ENCODE results near the gene SAP130. TPM values are rescaled to one million over a fixed set of nuclear protein-coding genes. Genes with fewer than 3 reads are reported as not detected.

The SAP130 gene
- total RNA-seq, 2 experiments from 2014 or later: 36.6 to 37.5 TPM

GRCh38 chr2:128012698-128013097 lies 15.2 kb downstream of the SAP130 start:
- H3K4me3 Mint-ChIP-seq: no peak overlapping the region

GRCh38 chr2:128008074-128008672 lies 19.7 kb downstream of the SAP130 start:
- ChIA-PET CTCF (interaction anchor here (0.7 kb wide), 1 partner anchor 40 kb away, joined by 3 read pairs; no protein-coding TSS in a partner anchor), POLR2A (no interaction called here)
- H3K27me3 Mint-ChIP-seq: no peaks in the 10 kb centered on the region
- H3K4me3 Mint-ChIP-seq: no peak overlapping the region
- DNase-seq: no peak
- no peak overlapping the region for H3K27ac Mint-ChIP-seq
- no peaks in the 10 kb centered on the region for H3K4me1 Mint-ChIP-seq
- peaks cover 68% of the 10 kb centered on the region for H3K36me3 Mint-ChIP-seq (ENCODE audit: low read depth)
- H3K9me3 Mint-ChIP-seq: no peaks in the 10 kb centered on the region

More at GRCh38 chr2:128012698-128013097, 15.2 kb downstream of the SAP130 start:
- POLR2A ChIA-PET: no interaction called here
- H3K9me3 Mint-ChIP-seq: no peaks in the 10 kb centered on the region
- H3K27me3 Mint-ChIP-seq: no peaks in the 10 kb centered on the region
- no peaks in the 10 kb centered on the region for H3K4me1 Mint-ChIP-seq
- CTCF ChIA-PET: interaction anchor here (0.9 kb wide), 1 partner anchor 10 kb away, joined by 3 read pairs; no protein-coding TSS in a partner anchor
- H3K27ac Mint-ChIP-seq: no peak overlapping the region
- no peak for DNase-seq
- peaks cover 76% of the 10 kb centered on the region for H3K36me3 Mint-ChIP-seq (ENCODE audit: low read depth)

GRCh38 chr2:128004509-128004908 lies 23.4 kb downstream of the SAP130 start:
- Mint-ChIP-seq H3K4me3 (no peak overlapping the region), H3K36me3 (ENCODE audit: low read depth) (peaks cover 62% of the 10 kb centered on the region), H3K27ac (no peak overlapping the region), H3K9me3 (no peaks in the 10 kb centered on the region), H3K27me3 (no peaks in the 10 kb centered on the region), H3K4me1 (no peaks in the 10 kb centered on the region)
- POLR2A ChIA-PET: interaction anchor here (0.8 kb wide), 1 partner anchor 60 kb away, joined by 3 read pairs; no protein-coding TSS in a partner anchor
- no peak for DNase-seq
- CTCF ChIA-PET: no interaction called here

GRCh38 chr2:128003463-128003862 lies 24.4 kb downstream of the SAP130 start:
- peaks cover 60% of the 10 kb centered on the region for H3K36me3 Mint-ChIP-seq (ENCODE audit: low read depth)
- no peaks in the 10 kb centered on the region for H3K9me3 Mint-ChIP-seq
- POLR2A ChIA-PET: interaction anchor here (0.9 kb wide), 1 partner anchor 15 kb away, joined by 3 read pairs; no protein-coding TSS in a partner anchor
- CTCF ChIA-PET: interaction anchor here (0.7 kb wide), 1 partner anchor 332 kb away, joined by 3 read pairs; no protein-coding TSS in a partner anchor
- H3K4me3 Mint-ChIP-seq: no peak overlapping the region
- no peaks in the 10 kb centered on the region for H3K27me3 Mint-ChIP-seq
- H3K27ac Mint-ChIP-seq: no peak overlapping the region
- no peak for DNase-seq
- H3K4me1 Mint-ChIP-seq: no peaks in the 10 kb centered on the region

GRCh38 chr2:127996160-127996559 lies 31.7 kb downstream of the SAP130 start:
- no peak overlapping the region for H3K4me3 Mint-ChIP-seq
- no peaks in the 10 kb centered on the region for H3K9me3 Mint-ChIP-seq
- peaks cover 59% of the 10 kb centered on the region for H3K36me3 Mint-ChIP-seq (ENCODE audit: low read depth)
- POLR2A ChIA-PET: no interaction called here
- H3K27me3 Mint-ChIP-seq: no peaks in the 10 kb centered on the region
- H3K27ac Mint-ChIP-seq: no peak overlapping the region
- CTCF ChIA-PET: no interaction called here
- no peak for DNase-seq
- no peaks in the 10 kb centered on the region for H3K4me1 Mint-ChIP-seq

- POLR2A ChIA-PET: no interaction called here
- peaks cover 59% of the 10 kb centered on the region for H3K36me3 Mint-ChIP-seq (ENCODE audit: low read depth)
- CTCF ChIA-PET: no interaction called here
- H3K4me1 Mint-ChIP-seq: no peaks in the 10 kb centered on the region
- DNase-seq: no peak
- H3K4me3 Mint-ChIP-seq: no peak overlapping the region
- no peaks in the 10 kb centered on the region for H3K27me3 Mint-ChIP-seq
- no peaks in the 10 kb centered on the region for H3K9me3 Mint-ChIP-seq
- H3K27ac Mint-ChIP-seq: no peak overlapping the region
Measured at GRCh38 chr2:127995725-127996124, 32.1 kb downstream of the SAP130 start.

GRCh38 chr2:127993659-127994058 lies 34.2 kb downstream of the SAP130 start:
- no peak for DNase-seq
- Mint-ChIP-seq H3K27me3 (no peaks in the 10 kb centered on the region), H3K4me1 (no peaks in the 10 kb centered on the region), H3K36me3 (ENCODE audit: low read depth) (peaks cover 55% of the 10 kb centered on the region), H3K9me3 (no peaks in the 10 kb centered on the region), H3K4me3 (no peak overlapping the region), H3K27ac (no peak overlapping the region)
- ChIA-PET CTCF (no interaction called here), POLR2A (no interaction called here)

- Mint-ChIP-seq H3K27ac (no peak overlapping the region), H3K9me3 (no peaks in the 10 kb centered on the region), H3K27me3 (no peaks in the 10 kb centered on the region), H3K4me3 (no peak overlapping the region), H3K36me3 (ENCODE audit: low read depth) (peaks cover 54% of the 10 kb centered on the region), H3K4me1 (peaks cover 2% of the 10 kb centered on the region)
- ChIA-PET POLR2A (no interaction called here), CTCF (interaction anchor here (1.5 kb wide), 1 partner anchor 400 kb away, joined by 5 read pairs; no protein-coding TSS in a partner anchor)
- no peak for DNase-seq
Measured at GRCh38 chr2:127991742-127992141, 36.1 kb downstream of the SAP130 start.

- Mint-ChIP-seq H3K9me3 (no peaks in the 10 kb centered on the region), H3K36me3 (ENCODE audit: low read depth) (peaks cover 64% of the 10 kb centered on the region), H3K4me3 (no peak overlapping the region), H3K4me1 (peaks cover 13% of the 10 kb centered on the region), H3K27ac (no peak overlapping the region), H3K27me3 (no peaks in the 10 kb centered on the region)
- CTCF ChIA-PET: no interaction called here
- POLR2A ChIA-PET: no interaction called here
- DNase-seq: no peak
Measured at GRCh38 chr2:127986548-127987079, 41.2 kb downstream of the SAP130 start.

GRCh38 chr2:127985735-127986134 lies 42.1 kb downstream of the SAP130 start:
- no peak for DNase-seq
- Mint-ChIP-seq H3K9me3 (no peaks in the 10 kb centered on the region), H3K4me3 (no peak overlapping the region), H3K4me1 (peaks cover 14% of the 10 kb centered on the region), H3K36me3 (ENCODE audit: low read depth) (peaks cover 66% of the 10 kb centered on the region), H3K27ac (no peak overlapping the region), H3K27me3 (no peaks in the 10 kb centered on the region)
- POLR2A ChIA-PET: no interaction called here
- CTCF ChIA-PET: no interaction called here

- H3K27me3 Mint-ChIP-seq: no peaks in the 10 kb centered on the region
- no peak overlapping the region for H3K27ac Mint-ChIP-seq
- DNase-seq: no peak
Measured at GRCh38 chr2:127985026-127985734, 42.7 kb downstream of the SAP130 start.

GRCh38 chr2:127984551-127984950 lies 43.3 kb downstream of the SAP130 start:
- CTCF ChIA-PET: no interaction called here

More at GRCh38 chr2:127985026-127985734, 42.7 kb downstream of the SAP130 start:
- peaks cover 14% of the 10 kb centered on the region for H3K4me1 Mint-ChIP-seq
- H3K9me3 Mint-ChIP-seq: no peaks in the 10 kb centered on the region
- ChIA-PET CTCF (no interaction called here), POLR2A (no interaction called here)
- no peak overlapping the region for H3K4me3 Mint-ChIP-seq
- H3K36me3 Mint-ChIP-seq (ENCODE audit: low read depth): peaks cover 67% of the 10 kb centered on the region

GRCh38 chr2:127969446-127969845 lies 58.4 kb downstream of the SAP130 start:
- Mint-ChIP-seq H3K4me3 (no peak overlapping the region), H3K4me1 (no peaks in the 10 kb centered on the region), H3K9me3 (no peaks in the 10 kb centered on the region), H3K27me3 (no peaks in the 10 kb centered on the region), H3K27ac (no peak overlapping the region), H3K36me3 (ENCODE audit: low read depth) (peaks cover 46% of the 10 kb centered on the region)
- POLR2A ChIA-PET: no interaction called here
- DNase-seq: no peak
- CTCF ChIA-PET: no interaction called here

More at GRCh38 chr2:127984551-127984950, 43.3 kb downstream of the SAP130 start:
- no peak overlapping the region for H3K4me3 Mint-ChIP-seq
- H3K36me3 Mint-ChIP-seq (ENCODE audit: low read depth): peaks cover 66% of the 10 kb centered on the region
- H3K27me3 Mint-ChIP-seq: no peaks in the 10 kb centered on the region
- H3K27ac Mint-ChIP-seq: no peak overlapping the region
- H3K9me3 Mint-ChIP-seq: no peaks in the 10 kb centered on the region
- POLR2A ChIA-PET: no interaction called here
- no peak for DNase-seq
- H3K4me1 Mint-ChIP-seq: peaks cover 14% of the 10 kb centered on the region
